A549 (cell line): Measurements from ENCODE around the gene ZFAND2B. TPM values are rescaled to one million over a fixed set of nuclear protein-coding genes. Genes with fewer than 3 reads are reported as not detected.

ENCODE experiments used
- ATAC-seq, 2 experiments: fragments of 200-7000 bp in 1 of 2; fragments of >200 bp in 1 of 2; cut with Nextera tagmentation in 1 of 2; cut with Tn5 transposase in 1 of 2; 3 replicates each; pipeline versions ENCODE4 v1.8.0 to v1.9.1; 2018 to 2020; ENCODE audit warnings: mild to moderate bottlenecking in 1 of 2, moderate library complexity in 1 of 2
- CTCF ChIA-PET: fragments of 300-600 bp; sonication (Branson Sonifier 250); formaldehyde crosslinking; extraction: SDS; loops from one replicate; lab custom pipeline; 2021; ENCODE audit warnings: antibody characterized with exemption, inconsistent platforms; lab: Yijun Ruan, JAX
- POLR2A ChIA-PET: fragments of 350-600 bp; formaldehyde crosslinking; extraction: SDS; loops from one replicate; lab custom pipeline; 2021; ENCODE audit warnings: antibody characterized with exemption, inconsistent platforms; lab: Yijun Ruan, JAX
- DNase-seq, 2 experiments: peaks; one replicate each; pipeline versions ENCODE4 v3.0.0 to v3.0.0-alpha.2; 2011 to 2016; ENCODE audit warnings: low read depth in 1 of 2, low spot score in 1 of 2
- FAIRE-seq: peaks from 2 replicates; lab custom pipeline; 2011; peaks lifted over from hg19 to GRCh38; lab: Jason Lieb, UNC
- H3K27ac ChIP-seq, 2 experiments: fragments of >200 bp; sonication (Bioruptor Twin); formaldehyde crosslinking; 3 replicates each; pipeline ENCODE4 v1.5.1; 2016 to 2017
- H3K4me1 ChIP-seq: fragments of >200 bp; sonication (Bioruptor Twin); formaldehyde crosslinking; 3 replicates; pipeline ENCODE4 v1.6.1; 2016
- H3K4me2 ChIP-seq: fragments of >200 bp; sonication (Bioruptor Twin); formaldehyde crosslinking; 3 replicates; pipeline ENCODE4 v1.6.1; 2016
- H3K4me3 ChIP-seq: fragments of >200 bp; sonication (Bioruptor Twin); formaldehyde crosslinking; 3 replicates; pipeline ENCODE4 v1.5.1; 2016
- H3K9me3 ChIP-seq: fragments of >200 bp; sonication (Bioruptor Twin); formaldehyde crosslinking; 3 replicates; pipeline ENCODE4 v1.6.1; 2016
- FOSL2 ChIP-seq, 2 experiments: fragments of 450-650 bp in 1 of 2; fragments of >200 bp in 1 of 2; sonication (Bioruptor Twin) in 1 of 2; formaldehyde crosslinking; IDR thresholded peaks; 2 replicates each; pipeline versions ENCODE4 v1.5.0 to v1.6.1; 2016 to 2020; ENCODE audit warnings: mild to moderate bottlenecking in 1 of 2, moderate library complexity in 1 of 2
- FOXS1 ChIP-seq: fragments of 250-450 bp; sonication (Bioruptor Pico); IDR thresholded peaks from 2 replicates; pipeline ENCODE4 v1.5.0; 2020; ENCODE audit warnings: mild to moderate bottlenecking, moderate library complexity
- HDAC2 ChIP-seq: fragments of 200-600 bp; sonication (generic); IDR thresholded peaks from 2 replicates; pipeline ENCODE4 v1.6.1; 2016
- MYC ChIP-seq: IDR thresholded peaks from 2 replicates; pipeline ENCODE4 v1.6.1; 2012; ENCODE audit warnings: mild to moderate bottlenecking, inconsistent platforms, low read length, improper control_type of control experiment, borderline replicate concordance
- NPAS2 ChIP-seq: fragments of 250-450 bp; sonication (Bioruptor Pico); IDR thresholded peaks from 2 replicates; pipeline ENCODE4 v1.8.0; 2022; ENCODE audit warnings: mild to moderate bottlenecking, moderate library complexity, borderline replicate concordance
- RAD21 ChIP-seq, 2 experiments: fragments of >200 bp in 1 of 2; sonication (Bioruptor Twin) in 1 of 2; formaldehyde crosslinking in 1 of 2; IDR thresholded peaks in 1 of 2; conservative IDR thresholded peaks in 1 of 2; 2 replicates in 1 of 2; 3 replicates in 1 of 2; pipeline ENCODE4 v1.6.1; 2012 to 2018; ENCODE audit warnings: inconsistent platforms in 1 of 2
- RARB ChIP-seq: fragments of 250-450 bp; sonication (Bioruptor Pico); IDR thresholded peaks from 2 replicates; pipeline ENCODE4 v1.8.0; 2021; ENCODE audit warnings: mild to moderate bottlenecking, moderate library complexity
- REST ChIP-seq: fragments of 200-600 bp; sonication (generic); IDR thresholded peaks from 2 replicates; pipeline ENCODE4 v1.6.1; 2016; ENCODE audit warnings: antibody characterized with exemption, mild to moderate bottlenecking, moderate library complexity
- RFX5 ChIP-seq: fragments of 450-650 bp; IDR thresholded peaks from 2 replicates; pipeline ENCODE4 v1.7.1; 2014; ENCODE audit warnings: antibody characterized with exemption, mild to moderate bottlenecking, moderate library complexity
- SREBF2 ChIP-seq: fragments of 450-650 bp; IDR thresholded peaks from 2 replicates; pipeline ENCODE4 v1.6.1; 2014; ENCODE audit warnings: mild to moderate bottlenecking, moderate library complexity
- USF2 ChIP-seq: fragments of 450-650 bp; IDR thresholded peaks from 2 replicates; pipeline ENCODE4 v1.6.1; 2014; ENCODE audit warnings: antibody characterized with exemption
- ZFP36 ChIP-seq: fragments of 450-650 bp; IDR thresholded peaks from 2 replicates; pipeline ENCODE4 v1.6.1; 2014; ENCODE audit warnings: borderline replicate concordance; ENCODE audit not compliant: partially characterized antibody
- WGBS: methylation state at CpG from one replicate; pipeline ENCODE4 v1.1.6; 2017; ENCODE audit errors: missing lambda C conversion rate; 5-methylcytosine and 5-hydroxymethylcytosine counted together
- polyA plus RNA-seq, 4 experiments: library from polyadenylated mRNA; depleted of rRNA in 3 of 4; stranded (reverse); fragments of >200 nt; fragmentation: RNase III in 1 of 4; extraction: RNeasy Plus Mini Kit Qiagen cat#74134 plus additional on column Dnase treatment in 1 of 4; gene quantifications; 2 replicates in 3 of 4; 3 replicates in 1 of 4; pipeline ENCODE4 v1.2.3, GENCODE V29; 2011 to 2017
- TF ChIP-seq, protein P1 (sequence below): fragments of >200 bp; sonication (Bioruptor Twin); formaldehyde crosslinking; IDR thresholded peaks from 3 replicates; pipeline ENCODE4 v1.5.1; 2016

Gene ZFAND2B
- polyA plus RNA-seq, 2 of the 4 experiments (the other 2 are of a cell fraction) = 21.2 to 29.1 TPM

GRCh38 chr2:219167997-219168396, 38.6 kb upstream of the ZFAND2B start:
- ChIA-PET POLR2A (no interaction called here), CTCF (interaction anchor here (1.3 to 10.6 kb wide), 2 partner anchors 109 to 129 kb away, joined by 5 to 177 read pairs; no protein-coding TSS in a partner anchor)
- no peaks in the 10 kb centered on the region for H3K9me3 ChIP-seq
- H3K4me3 ChIP-seq = no peak overlapping the region
- DNase-seq (no peak), FAIRE-seq (no peak), ATAC-seq (no peak)
- no peak for TF ChIP-seq RFX5
- TF ChIP-seq RAD21 (conservative IDR thresholded peaks at IDR 0.05 in 1 of 2, IDR thresholded peaks at IDR 0.05 in 1 of 2) = no peak
- TF ChIP-seq, protein P1, sequence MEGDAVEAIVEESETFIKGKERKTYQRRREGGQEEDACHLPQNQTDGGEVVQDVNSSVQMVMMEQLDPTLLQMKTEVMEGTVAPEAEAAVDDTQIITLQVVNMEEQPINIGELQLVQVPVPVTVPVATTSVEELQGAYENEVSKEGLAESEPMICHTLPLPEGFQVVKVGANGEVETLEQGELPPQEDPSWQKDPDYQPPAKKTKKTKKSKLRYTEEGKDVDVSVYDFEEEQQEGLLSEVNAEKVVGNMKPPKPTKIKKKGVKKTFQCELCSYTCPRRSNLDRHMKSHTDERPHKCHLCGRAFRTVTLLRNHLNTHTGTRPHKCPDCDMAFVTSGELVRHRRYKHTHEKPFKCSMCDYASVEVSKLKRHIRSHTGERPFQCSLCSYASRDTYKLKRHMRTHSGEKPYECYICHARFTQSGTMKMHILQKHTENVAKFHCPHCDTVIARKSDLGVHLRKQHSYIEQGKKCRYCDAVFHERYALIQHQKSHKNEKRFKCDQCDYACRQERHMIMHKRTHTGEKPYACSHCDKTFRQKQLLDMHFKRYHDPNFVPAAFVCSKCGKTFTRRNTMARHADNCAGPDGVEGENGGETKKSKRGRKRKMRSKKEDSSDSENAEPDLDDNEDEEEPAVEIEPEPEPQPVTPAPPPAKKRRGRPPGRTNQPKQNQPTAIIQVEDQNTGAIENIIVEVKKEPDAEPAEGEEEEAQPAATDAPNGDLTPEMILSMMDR = no peak
- no peak for TF ChIP-seq REST
- WGBS = 76% methylated on average over 5 of the region's 5 CpGs
- no peak overlapping the region for H3K4me2 ChIP-seq
- no peaks in the 10 kb centered on the region for H3K4me1 ChIP-seq
- H3K27ac ChIP-seq = no peak overlapping the region

GRCh38 chr2:219168526-219168925, 38.1 kb upstream of the ZFAND2B start:
- 69% methylated on average over 5 of the region's 6 CpGs for WGBS
- Histone ChIP-seq H3K4me1 (no peaks in the 10 kb centered on the region), H3K4me2 (no peak overlapping the region), H3K4me3 (no peak overlapping the region), H3K9me3 (no peaks in the 10 kb centered on the region), H3K27ac (no peak overlapping the region)
- ATAC-seq = no peak
- POLR2A ChIA-PET = no interaction called here
- CTCF ChIA-PET = interaction anchor here (10.6 kb wide), 1 partner anchor 128 kb away, joined by 177 read pairs; no protein-coding TSS in a partner anchor
- DNase-seq = no peak
- no peak for FAIRE-seq
- TF ChIP-seq RARB (CRISPR knock-in tag) = no peak

DNA sequence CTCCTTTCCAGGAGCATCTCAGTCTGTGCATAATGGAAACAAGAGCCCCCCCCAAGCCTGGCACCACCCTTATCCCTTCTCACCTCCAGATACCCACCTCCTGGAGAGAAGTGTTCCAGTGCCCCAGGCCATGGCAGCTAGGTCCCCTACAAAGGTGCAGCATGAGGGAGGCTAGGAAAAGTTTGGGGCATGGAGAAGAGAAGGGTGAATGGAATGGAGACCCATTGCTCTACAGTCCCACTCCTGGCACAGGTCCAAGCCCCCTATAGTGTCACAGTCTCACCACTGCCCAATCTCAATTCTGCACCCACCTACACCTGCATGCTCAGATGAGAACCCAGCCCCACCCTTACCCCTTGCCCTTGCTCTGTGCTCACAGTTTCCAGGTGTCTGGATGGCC, 37.6 kb upstream of the ZFAND2B start:
- TF ChIP-seq NPAS2 = no peak
- TF ChIP-seq FOSL2 (IDR thresholded peaks at IDR 0.05) = no peak
- no peak for TF ChIP-seq FOSL2 (CRISPR knock-in tag; IDR thresholded peaks at IDR 0.05)
- no peak for TF ChIP-seq HDAC2
- TF ChIP-seq USF2 = no peak
- TF ChIP-seq SREBF2 = no peak
- TF ChIP-seq ZFP36 = no peak
- no peak for TF ChIP-seq MYC
- TF ChIP-seq FOXS1 (CRISPR knock-in tag) = no peak
- no peak for TF ChIP-seq RFX5
- FAIRE-seq = no peak
- CTCF ChIA-PET = interaction anchor here (1.0 to 10.6 kb wide), 5 partner anchors 11 to 135 kb away, joined by 3 to 177 read pairs (median 5); partner anchors contain the start of gene NHEJ1

More for the DNA sequence above, 37.6 kb upstream of the ZFAND2B start:
- DNase-seq (no peak), ATAC-seq (no peak)
- Histone ChIP-seq H3K4me3 (no peak overlapping the region), H3K27ac (no peak overlapping the region), H3K4me2 (no peak overlapping the region), H3K9me3 (no peaks in the 10 kb centered on the region), H3K4me1 (no peaks in the 10 kb centered on the region)
- POLR2A ChIA-PET = no interaction called here
